Common myeloid progenitor, CD34-positive (primary cell): ENCODE measurements around the gene MAPKAPK5.
"Not testable (repeated sequence)": the region's sequence is repeated elsewhere in the genome, so short reads cannot be mapped to it uniquely, and the experiment has no call there.

Experiments used
- CTCF ChIA-PET: fragments of 350-600 bp; sonication (Branson Sonifier 250); formaldehyde crosslinking; loops from one replicate; lab custom pipeline; 2021; ENCODE audit warnings: antibody characterized with exemption; lab: Charles Lee
- POLR2A ChIA-PET: fragments of 350-600 bp; sonication (Branson Sonifier 250); formaldehyde crosslinking; loops from one replicate; lab custom pipeline; 2021; ENCODE audit warnings: antibody characterized with exemption; lab: Charles Lee
- DNase-seq, 3 donors: peaks; one replicate each; pipeline versions ENCODE4 v3.0.0 to v3.0.0-alpha.2; 2013
- H3K27ac ChIP-seq, 2 experiments: 1 replicate in 1 of 2; 2 replicates in 1 of 2; pipeline ENCODE4 v1.7.0; 2013; ENCODE audit warnings: inconsistent platforms in 2 of 2, low read length in 2 of 2, mild to moderate bottlenecking in 2 of 2, low read depth in 1 of 2, moderate library complexity in 1 of 2; ENCODE audit not compliant: severe bottlenecking in 2 of 2, insufficient read depth in 1 of 2, poor library complexity in 1 of 2
- H3K27me3 ChIP-seq, 5 experiments: replicated peaks in 2 of 5; 1 replicate in 3 of 5; 2 replicates in 2 of 5; pipeline versions ENCODE4 v1.6.1 to v1.7.0; 2013; ENCODE audit warnings: low read length in 4 of 5, mild to moderate bottlenecking in 2 of 5, moderate library complexity in 2 of 5, inconsistent platforms in 1 of 5; ENCODE audit not compliant: insufficient read depth in 5 of 5, control insufficient read depth in 4 of 5
- H3K36me3 ChIP-seq, 4 experiments: 1 replicate in 2 of 4; 2 replicates in 2 of 4; pipeline versions ENCODE4 v1.6.1 to v1.7.0; 2013; ENCODE audit warnings: low read length in 3 of 4, control low read depth in 1 of 4, mild to moderate bottlenecking in 1 of 4; ENCODE audit not compliant: control insufficient read depth in 4 of 4, insufficient read depth in 4 of 4
- H3K4me1 ChIP-seq, 4 experiments: 1 replicate in 3 of 4; 2 replicates in 1 of 4; pipeline versions ENCODE4 v1.6.1 to v1.7.1; 2013; ENCODE audit warnings: low read length in 3 of 4, mild to moderate bottlenecking in 3 of 4, control low read depth in 1 of 4, inconsistent platforms in 1 of 4, moderate library complexity in 1 of 4; ENCODE audit not compliant: control insufficient read depth in 4 of 4, insufficient read depth in 4 of 4; ENCODE audit errors: control extremely low read depth in 1 of 4
- H3K4me3 ChIP-seq, 7 experiments: 1 replicate in 4 of 7; 2 replicates in 3 of 7; pipeline versions ENCODE4 v1.5.1 to v1.7.0; 2013; ENCODE audit warnings: mild to moderate bottlenecking in 7 of 7, low read length in 6 of 7, moderate library complexity in 6 of 7, inconsistent platforms in 2 of 7, low read depth in 2 of 7, control low read depth in 1 of 7; ENCODE audit not compliant: insufficient read depth in 4 of 7, control insufficient read depth in 1 of 7; ENCODE audit errors: extremely low read depth in 1 of 7
- H3K9me3 ChIP-seq, 5 experiments: 1 replicate in 4 of 5; 2 replicates in 1 of 5; pipeline versions ENCODE4 v1.6.1 to v1.7.1; 2013; ENCODE audit warnings: low read length in 4 of 5, mild to moderate bottlenecking in 2 of 5, inconsistent platforms in 1 of 5, low read depth in 1 of 5, moderate library complexity in 1 of 5; ENCODE audit not compliant: control insufficient read depth in 4 of 5, insufficient read depth in 2 of 5; ENCODE audit errors: control extremely low read depth in 1 of 5
- WGBS: methylation state at CpG from one replicate; pipeline ENCODE4 v1.1.5; 2013; ENCODE audit not compliant: insufficient coverage; 5-methylcytosine and 5-hydroxymethylcytosine counted together

Gene MAPKAPK5

GRCh38 chr12:111835531-111836181, 6.4 kb upstream of the MAPKAPK5 start:
- Histone ChIP-seq H3K4me1 (peaks cover 3 to 13% (median 7%) of the 10 kb centered on the region in 4 experiments), H3K36me3 (peaks cover 0 to 10% (median 7%) of the 10 kb centered on the region in 4 experiments)
- POLR2A ChIA-PET, H3K27me3 ChIP-seq, H3K4me3 ChIP-seq, H3K9me3 ChIP-seq, H3K27ac ChIP-seq, DNase-seq, CTCF ChIA-PET: not testable (repeated sequence)
- WGBS, result 97% methylated on average over 22 of the region's 28 CpGs

GRCh38 chr12:111838353-111838752, 3.7 kb upstream of the MAPKAPK5 start:
- Histone ChIP-seq H3K27me3 (no peaks in the 10 kb centered on the region), H3K27ac (no peak overlapping the region), H3K36me3 (peaks cover 0 to 10% (median 7%) of the 10 kb centered on the region in 4 experiments), H3K4me1 (peaks cover 7 to 30% (median 19%) of the 10 kb centered on the region in 4 experiments), H3K9me3 (no peaks in the 10 kb centered on the region), H3K4me3 (no peak overlapping the region)
- CTCF ChIA-PET, result interaction anchor here (0.9 kb wide), 1 partner anchor 12 kb away, joined by 3 read pairs; no protein-coding TSS in a partner anchor
- POLR2A ChIA-PET, result interaction anchor here (0.7 kb wide), 1 partner anchor 1067 kb away, joined by 9 read pairs; no protein-coding TSS in a partner anchor
- 100% methylated on average over 2 of the region's 3 CpGs for WGBS
- peak in 2 of 3 donors; percentile 21 to 59 for DNase-seq

- Histone ChIP-seq H3K27ac (peak overlapping the region; percentile 84 to 97), H3K36me3 (peaks cover 0 to 19% (median 11%) of the 10 kb centered on the region in 4 experiments), H3K27me3 (no peaks in the 10 kb centered on the region), H3K9me3 (no peaks in the 10 kb centered on the region), H3K4me1 (peaks cover 11 to 38% (median 27%) of the 10 kb centered on the region in 4 experiments), H3K4me3 (peak overlapping the region in 6 of 7 experiments; percentile 80 to 100 (median 86))
- ChIA-PET CTCF (interaction anchor here (0.6 to 1.0 kb wide), 3 partner anchors 11 to 155 kb away, joined by 3 read pairs; partner anchors contain the start of genes ACAD10 and BRAP), POLR2A (interaction anchor here (0.6 kb wide), 1 partner anchor 110 kb away, joined by 3 read pairs; no protein-coding TSS in a partner anchor)
- no peak for DNase-seq
- 47% methylated on average over 7 of the region's 11 CpGs for WGBS
These were observed 1.2 kb upstream of the MAPKAPK5 start for GRCh38 chr12:111840807-111841206.

DNA sequence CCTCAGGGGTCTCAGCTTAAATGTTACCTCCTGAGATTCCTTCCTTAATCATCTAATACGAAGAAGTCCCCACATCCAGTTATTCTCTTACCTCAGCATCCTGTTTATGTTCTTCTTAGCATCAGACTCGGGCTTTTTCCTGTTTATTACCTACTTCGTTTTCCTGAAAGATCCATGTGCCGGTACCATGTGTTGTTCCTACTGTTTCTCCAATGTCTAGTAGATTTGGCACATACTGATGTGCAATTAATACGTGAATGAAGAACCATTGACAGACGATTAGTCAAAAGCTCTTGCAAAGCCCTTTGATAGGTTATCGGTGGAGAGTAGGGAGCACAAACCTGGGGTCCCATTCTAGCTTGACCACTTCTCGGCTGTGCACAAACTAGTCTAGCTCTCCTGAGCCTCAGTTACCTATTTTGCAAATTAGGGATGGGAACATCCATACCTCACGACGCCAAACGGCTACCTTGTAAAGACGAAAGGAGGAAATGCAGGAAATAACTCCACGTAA, 735 bp upstream of the MAPKAPK5 start:
- POLR2A ChIA-PET, result interaction anchor here (0.6 kb wide), 2 partner anchors 110 to 1685 kb away, joined by 3 to 4 read pairs; no protein-coding TSS in a partner anchor
- 4% methylated on average over 7 of the region's 13 CpGs for WGBS
- H3K27me3 ChIP-seq, result no peaks in the 10 kb centered on the region
- DNase-seq, result no peak
- H3K4me1 ChIP-seq, result peaks cover 11 to 38% (median 27%) of the 10 kb centered on the region in 4 experiments
- peaks cover 0 to 23% (median 11%) of the 10 kb centered on the region in 4 experiments for H3K36me3 ChIP-seq
- peak overlapping the region; percentile 84 to 97 for H3K27ac ChIP-seq
- peak overlapping the region; percentile 80 to 100 (median 88) for H3K4me3 ChIP-seq
- no peaks in the 10 kb centered on the region for H3K9me3 ChIP-seq
- CTCF ChIA-PET, result interaction anchor here (0.6 to 1.0 kb wide), 3 partner anchors 10 to 155 kb away, joined by 3 read pairs; partner anchors contain the start of genes ACAD10 and BRAP

DNA sequence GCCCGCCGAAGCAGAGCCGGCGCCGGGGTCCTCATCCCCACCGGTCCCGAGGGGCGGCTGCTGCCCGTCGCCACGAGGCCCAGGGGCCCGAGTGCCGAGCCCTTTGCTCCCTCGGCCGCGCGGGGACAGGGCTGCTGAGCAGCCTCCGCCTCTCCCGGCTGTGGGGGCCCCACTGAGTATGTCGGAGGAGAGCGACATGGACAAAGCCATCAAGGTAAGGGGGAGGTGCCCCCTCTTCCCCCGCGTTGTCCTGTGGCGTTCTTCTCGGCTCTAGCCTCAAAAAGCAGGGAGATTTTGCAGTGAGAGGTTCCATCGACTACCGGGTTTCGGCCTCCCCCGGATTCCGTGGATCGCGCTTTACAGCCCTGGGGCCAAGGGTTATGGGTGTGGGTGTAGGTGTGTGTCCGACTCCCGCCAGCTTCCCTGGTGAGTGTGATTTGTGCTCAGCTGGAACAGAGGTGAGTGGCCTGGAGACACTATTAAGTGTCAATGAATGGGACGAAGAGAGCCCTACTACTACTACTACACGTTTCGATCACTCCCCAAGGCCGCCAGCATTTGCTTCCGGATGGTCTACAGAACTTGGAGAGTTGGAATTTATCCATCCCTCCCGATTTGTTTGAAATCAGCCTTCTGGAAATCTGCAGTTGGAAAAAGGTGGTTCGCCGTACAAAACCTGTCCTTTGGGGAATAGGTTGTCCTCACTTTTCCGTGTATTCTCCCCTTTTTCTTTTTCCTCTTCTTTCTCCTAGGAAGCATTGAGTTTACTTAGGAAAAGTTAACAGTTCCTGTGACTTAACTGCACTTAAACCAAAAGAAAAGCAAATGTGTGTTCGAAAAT, 748 bp downstream of the MAPKAPK5 start:
- DNase-seq, result peak in 1 of 3 donors; percentile 31
- 6% methylated on average over 38 of the region's 44 CpGs for WGBS
- Histone ChIP-seq H3K27me3 (no peaks in the 10 kb centered on the region), H3K27ac (peak overlapping the region; percentile 84 to 97), H3K9me3 (peaks cover 0 to 3% (median 0%) of the 10 kb centered on the region in 5 experiments), H3K4me3 (peak overlapping the region; percentile 80 to 100 (median 88)), H3K4me1 (peaks cover 11 to 38% (median 27%) of the 10 kb centered on the region in 4 experiments), H3K36me3 (peaks cover 2 to 23% (median 14%) of the 10 kb centered on the region in 4 experiments)
- CTCF ChIA-PET, result interaction anchor here (0.6 to 2.7 kb wide), 3 partner anchors 30 to 173 kb away, joined by 3 to 7 read pairs (median 3); no protein-coding TSS in a partner anchor
- POLR2A ChIA-PET, result interaction anchor here (0.5 to 0.8 kb wide), 2 partner anchors 84 to 376 kb away, joined by 3 to 4 read pairs; no protein-coding TSS in a partner anchor

DNA sequence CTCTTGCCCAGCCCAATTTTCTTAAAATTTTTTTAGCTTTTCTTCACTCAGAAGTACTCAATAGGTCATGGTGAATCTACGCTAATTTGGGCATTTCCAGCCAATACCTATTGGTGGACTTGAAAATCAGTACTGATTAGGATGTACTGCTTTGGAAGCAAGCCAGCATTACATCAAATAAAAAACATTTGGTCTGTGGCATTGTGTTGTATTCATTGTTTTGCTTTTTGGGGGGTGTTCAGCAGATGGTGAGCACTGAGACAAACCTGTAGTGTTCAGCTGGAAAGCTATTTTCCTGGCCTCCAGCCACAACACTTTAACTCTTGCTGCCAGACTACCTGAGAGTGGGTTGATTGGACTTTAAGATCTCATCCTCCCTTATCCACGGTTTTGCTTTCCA, 4.0 kb downstream of the MAPKAPK5 start:
- CTCF ChIA-PET, result interaction anchor here (1.4 kb wide), 1 partner anchor 19 kb away, joined by 3 read pairs; no protein-coding TSS in a partner anchor
- Histone ChIP-seq H3K4me3 (no peak overlapping the region), H3K27me3 (no peaks in the 10 kb centered on the region), H3K27ac (no peak overlapping the region), H3K36me3 (peaks cover 12 to 26% (median 17%) of the 10 kb centered on the region in 4 experiments), H3K9me3 (peaks cover 0 to 13% (median 4%) of the 10 kb centered on the region in 5 experiments), H3K4me1 (peaks cover 8 to 25% (median 16%) of the 10 kb centered on the region in 4 experiments)
- POLR2A ChIA-PET, result interaction anchor here (0.6 kb wide), 2 partner anchors 14 to 31 kb away, joined by 3 read pairs; no protein-coding TSS in a partner anchor
- no CpG with 5 or more reads among the region's 2 CpGs for WGBS
- DNase-seq, result no peak
